Neural progenitor cell (in vitro differentiated cells): ENCODE measurements around the gene MAPKAPK3. TPM values are rescaled to one million over a fixed set of nuclear protein-coding genes. Genes with fewer than 3 reads are reported as not detected.

ENCODE experiments used
- DNase-seq: peaks from one replicate; pipeline ENCODE4 v3.0.0-alpha.2; 2016; ENCODE audit warnings: low spot score
- H2AFZ ChIP-seq: fragments of 200-600 bp; sonication (generic); replicated peaks from 2 replicates; pipeline ENCODE4 v1.6.1; 2016; ENCODE audit warnings: antibody characterized with exemption
- H3F3A ChIP-seq: fragments of 200-600 bp; sonication (generic); 2 replicates; pipeline ENCODE4 v1.6.1; 2016; ENCODE audit warnings: antibody characterized with exemption, low read depth
- H3K27ac ChIP-seq: fragments of 200-600 bp; sonication (generic); 2 replicates; pipeline ENCODE4 v1.5.1; 2016; ENCODE audit warnings: mild to moderate bottlenecking
- H3K27me3 ChIP-seq: fragments of 200-600 bp; sonication (generic); 2 replicates; pipeline ENCODE4 v1.6.1; 2016; ENCODE audit warnings: mild to moderate bottlenecking, moderate library complexity
- H3K36me3 ChIP-seq: fragments of 200-600 bp; sonication (generic); 2 replicates; pipeline ENCODE4 v1.5.1; 2016
- H3K4me1 ChIP-seq: fragments of 200-600 bp; sonication (generic); 2 replicates; pipeline ENCODE4 v1.6.1; 2016; ENCODE audit warnings: mixed run types
- H3K4me2 ChIP-seq: fragments of 200-600 bp; sonication (generic); 2 replicates; pipeline ENCODE4 v1.6.1; 2016
- H3K4me3 ChIP-seq: fragments of 200-600 bp; sonication (generic); 2 replicates; pipeline ENCODE4 v1.5.1; 2016
- H3K79me2 ChIP-seq: fragments of 200-600 bp; sonication (generic); 2 replicates; pipeline ENCODE4 v1.6.1; 2016; ENCODE audit warnings: low read depth
- H3K9ac ChIP-seq: fragments of 200-600 bp; sonication (generic); 2 replicates; pipeline ENCODE4 v1.6.1; 2016
- H3K9me3 ChIP-seq: fragments of 200-600 bp; sonication (generic); 2 replicates; pipeline ENCODE4 v1.5.1; 2016; ENCODE audit warnings: low read depth
- H4K20me1 ChIP-seq: fragments of 200-600 bp; sonication (generic); 2 replicates; pipeline ENCODE4 v1.6.1; 2016; ENCODE audit warnings: low read depth
- H3K27ac Mint-ChIP-seq: 3 replicates; pipeline ENCODE4 v1.8.0; 2021; ENCODE audit warnings: mixed read lengths
- H3K27me3 Mint-ChIP-seq: 2 replicates; pipeline ENCODE4 v1.8.0; 2022; ENCODE audit warnings: low read depth, mild to moderate bottlenecking, inconsistent platforms, moderate library complexity, mixed read lengths; ENCODE audit not compliant: insufficient read depth
- H3K36me3 Mint-ChIP-seq: 3 replicates; pipeline ENCODE4 v1.8.0; 2021; ENCODE audit warnings: mixed read lengths
- H3K4me1 Mint-ChIP-seq: 3 replicates; pipeline ENCODE4 v1.8.0; 2021; ENCODE audit warnings: mixed read lengths
- H3K4me3 Mint-ChIP-seq: 3 replicates; pipeline ENCODE4 v1.8.0; 2021; ENCODE audit warnings: mild to moderate bottlenecking, moderate library complexity, mixed read lengths
- H3K9me3 Mint-ChIP-seq: 3 replicates; pipeline ENCODE4 v1.8.0; 2020; ENCODE audit warnings: mixed read lengths
- EZH2 ChIP-seq: fragments of 200-600 bp; sonication (generic); IDR thresholded peaks from 2 replicates; pipeline ENCODE4 v1.6.1; 2017; ENCODE audit warnings: antibody characterized with exemption, mild to moderate bottlenecking, moderate library complexity
- EZH2phosphoT487 ChIP-seq: fragments of 200-600 bp; sonication (generic); IDR thresholded peaks from 2 replicates; pipeline ENCODE4 v1.6.1; 2017; ENCODE audit warnings: antibody characterized with exemption
- total RNA-seq: library from RNA; depleted of rRNA; stranded (reverse); fragments of >200 nt; gene quantifications from 2 replicates; pipeline ENCODE4 v1.2.3, GENCODE V29; 2015; ENCODE audit warnings: low replicate concordance
- TF ChIP-seq, protein P1 (sequence below): fragments of 200-600 bp; sonication (generic); IDR thresholded peaks from 2 replicates; pipeline ENCODE4 v1.5.1; 2017; ENCODE audit warnings: antibody characterized with exemption, mild to moderate bottlenecking

MAPKAPK3 gene
- total RNA-seq, 1 donor from 2014 or later = 47.7 TPM

- H3K9me3 Mint-ChIP-seq = no peaks in the 10 kb centered on the region
- Histone ChIP-seq H3K27me3 (peaks cover 42% of the 10 kb centered on the region), H3F3A (peaks cover 34% of the 10 kb centered on the region), H3K4me2 (no peak overlapping the region), H3K9me3 (no peaks in the 10 kb centered on the region), H4K20me1 (peaks cover 4% of the 10 kb centered on the region), H3K27ac (no peak overlapping the region), H3K36me3 (no peaks in the 10 kb centered on the region), H2AFZ (no peak overlapping the region), H3K4me3 (no peak overlapping the region), H3K4me1 (peaks cover 28% of the 10 kb centered on the region), H3K79me2 (peaks cover 19% of the 10 kb centered on the region), H3K9ac (no peak overlapping the region)
- peaks cover under 1% of the 10 kb centered on the region for H3K36me3 Mint-ChIP-seq
- no peak for DNase-seq
- peak overlapping the region; percentile 30 for H3K4me3 Mint-ChIP-seq
- peaks cover 32% of the 10 kb centered on the region for H3K27me3 Mint-ChIP-seq
- TF ChIP-seq EZH2 = no peak
- TF ChIP-seq, protein P1, sequence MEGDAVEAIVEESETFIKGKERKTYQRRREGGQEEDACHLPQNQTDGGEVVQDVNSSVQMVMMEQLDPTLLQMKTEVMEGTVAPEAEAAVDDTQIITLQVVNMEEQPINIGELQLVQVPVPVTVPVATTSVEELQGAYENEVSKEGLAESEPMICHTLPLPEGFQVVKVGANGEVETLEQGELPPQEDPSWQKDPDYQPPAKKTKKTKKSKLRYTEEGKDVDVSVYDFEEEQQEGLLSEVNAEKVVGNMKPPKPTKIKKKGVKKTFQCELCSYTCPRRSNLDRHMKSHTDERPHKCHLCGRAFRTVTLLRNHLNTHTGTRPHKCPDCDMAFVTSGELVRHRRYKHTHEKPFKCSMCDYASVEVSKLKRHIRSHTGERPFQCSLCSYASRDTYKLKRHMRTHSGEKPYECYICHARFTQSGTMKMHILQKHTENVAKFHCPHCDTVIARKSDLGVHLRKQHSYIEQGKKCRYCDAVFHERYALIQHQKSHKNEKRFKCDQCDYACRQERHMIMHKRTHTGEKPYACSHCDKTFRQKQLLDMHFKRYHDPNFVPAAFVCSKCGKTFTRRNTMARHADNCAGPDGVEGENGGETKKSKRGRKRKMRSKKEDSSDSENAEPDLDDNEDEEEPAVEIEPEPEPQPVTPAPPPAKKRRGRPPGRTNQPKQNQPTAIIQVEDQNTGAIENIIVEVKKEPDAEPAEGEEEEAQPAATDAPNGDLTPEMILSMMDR = no peak
- peaks cover 50% of the 10 kb centered on the region for H3K4me1 Mint-ChIP-seq
- no peak overlapping the region for H3K27ac Mint-ChIP-seq
Observed at GRCh38 chr3:50615190-50615589, 1.8 kb upstream of the MAPKAPK3 start.

DNA sequence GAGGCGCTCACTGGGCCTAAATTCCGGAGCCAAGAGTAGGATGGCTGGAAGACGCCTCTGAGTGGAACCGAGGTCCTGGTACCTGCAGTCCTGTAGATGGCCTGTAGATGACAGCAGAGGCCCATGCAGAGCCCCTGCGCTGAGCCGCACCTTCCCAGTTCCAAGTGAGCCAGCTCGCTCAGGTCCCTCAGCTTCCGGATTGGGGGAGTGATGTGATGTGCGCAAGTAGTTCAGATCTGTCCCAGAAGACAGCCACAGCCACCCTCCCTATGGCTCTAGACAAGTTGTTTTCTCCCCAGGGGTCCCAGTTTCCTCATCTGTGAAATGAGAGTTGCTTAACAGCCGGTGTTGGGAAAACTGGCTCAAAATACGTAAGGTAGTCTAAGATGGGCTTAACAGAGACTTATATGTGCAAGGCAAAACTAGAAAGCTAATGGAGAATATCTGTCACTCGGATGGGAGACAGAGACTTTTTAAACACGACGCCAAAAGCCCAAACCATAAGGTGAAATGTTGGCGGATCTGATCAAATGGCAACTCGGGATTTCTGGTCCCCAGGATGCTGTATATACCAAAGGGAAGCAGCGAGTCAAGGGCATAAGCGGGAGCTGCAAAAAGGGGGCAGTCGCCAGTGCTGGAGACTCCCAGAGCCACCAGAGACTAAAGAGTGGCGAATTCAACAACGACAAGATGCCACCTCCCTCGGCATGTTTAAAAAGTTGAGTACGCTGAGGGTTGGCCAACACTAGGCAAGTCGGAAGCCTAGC is 765 bp upstream of the MAPKAPK3 start:
- H3K4me1 Mint-ChIP-seq = peaks cover 47% of the 10 kb centered on the region
- H3K36me3 Mint-ChIP-seq = peaks cover 6% of the 10 kb centered on the region
- peaks cover 32% of the 10 kb centered on the region for H3K27me3 Mint-ChIP-seq
- Histone ChIP-seq H3F3A (peaks cover 29% of the 10 kb centered on the region), H3K9me3 (no peaks in the 10 kb centered on the region), H3K27ac (no peak overlapping the region), H3K4me2 (peak overlapping the region; percentile 98), H4K20me1 (peaks cover 4% of the 10 kb centered on the region), H3K79me2 (peaks cover 19% of the 10 kb centered on the region), H3K36me3 (no peaks in the 10 kb centered on the region), H2AFZ (peak overlapping the region; percentile 66), H3K27me3 (peaks cover 32% of the 10 kb centered on the region), H3K9ac (no peak overlapping the region), H3K4me1 (peaks cover 22% of the 10 kb centered on the region), H3K4me3 (peak overlapping the region; percentile 66)
- TF ChIP-seq EZH2phosphoT487 (no peak), EZH2 (no peak)
- TF ChIP-seq, protein P1 = peak; percentile 96
- H3K9me3 Mint-ChIP-seq = no peaks in the 10 kb centered on the region
- H3K4me3 Mint-ChIP-seq = peak overlapping the region; percentile 85
- peak; percentile 94 for DNase-seq
- peak overlapping the region; percentile 93 for H3K27ac Mint-ChIP-seq

DNA sequence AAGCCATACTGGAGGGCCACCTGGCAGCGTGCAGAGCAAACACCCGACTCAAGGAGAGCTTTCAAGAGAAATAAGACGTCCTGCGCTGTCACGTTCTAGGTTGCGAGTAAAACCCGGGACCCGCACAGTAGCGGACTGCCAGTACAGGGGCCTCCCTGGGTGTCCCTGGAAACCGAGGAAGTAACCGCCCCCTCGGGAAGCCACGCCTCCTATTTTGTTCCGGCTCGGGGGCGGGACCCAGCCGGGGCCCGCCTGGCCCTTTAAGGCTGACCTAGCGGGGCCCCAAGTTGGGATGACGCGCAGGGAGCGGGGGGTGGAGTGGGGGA is 218 bp upstream of the MAPKAPK3 start:
- Histone ChIP-seq H3K79me2 (peaks cover 19% of the 10 kb centered on the region), H3K9ac (no peak overlapping the region), H3K4me1 (peaks cover 22% of the 10 kb centered on the region), H3K4me2 (peak overlapping the region; percentile 98), H2AFZ (peak overlapping the region; percentile 66), H3K4me3 (peak overlapping the region; percentile 66), H3K9me3 (no peaks in the 10 kb centered on the region), H3F3A (peaks cover 24% of the 10 kb centered on the region), H4K20me1 (peaks cover 4% of the 10 kb centered on the region), H3K36me3 (no peaks in the 10 kb centered on the region), H3K27ac (no peak overlapping the region), H3K27me3 (peaks cover 30% of the 10 kb centered on the region)
- Mint-ChIP-seq H3K27ac (peak overlapping the region; percentile 93), H3K36me3 (peaks cover 6% of the 10 kb centered on the region), H3K9me3 (no peaks in the 10 kb centered on the region), H3K27me3 (peaks cover 30% of the 10 kb centered on the region), H3K4me1 (peaks cover 47% of the 10 kb centered on the region), H3K4me3 (peak overlapping the region; percentile 85)
- TF ChIP-seq EZH2phosphoT487 (no peak), EZH2 (no peak)
- TF ChIP-seq, protein P1 = no peak
- DNase-seq = peak; percentile 96
